Activated CD8-positive, alpha-beta memory T cell treated with anti-CD3 and anti-CD28 coated beads, Interleukin-2, amount 50 U/mL, for 4 hours (primary cell): ENCODE data around the gene ABL1.

ENCODE experiments used
- DNase-seq: peaks from one replicate; pipeline ENCODE4 v3.0.0-alpha.2; 2020

The ABL1 gene

DNA sequence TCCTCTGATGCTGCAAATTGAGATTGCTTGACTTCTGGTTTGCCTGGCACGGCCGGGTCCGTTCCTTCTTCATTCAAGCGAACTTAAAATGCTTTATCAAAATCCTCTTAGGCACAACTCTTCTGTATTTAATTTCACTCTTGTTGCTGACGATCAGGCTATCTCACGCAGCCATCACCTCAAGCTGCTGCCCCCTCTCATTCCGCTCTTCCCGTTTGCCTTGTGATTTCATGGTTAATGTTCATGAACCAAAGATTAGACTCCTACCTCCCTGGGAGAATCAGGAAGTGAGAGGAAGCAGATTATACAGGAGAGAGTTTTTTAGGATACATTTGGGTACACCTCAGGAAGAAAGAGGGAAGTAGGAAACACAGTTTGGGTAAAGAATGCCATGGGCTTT, 38.9 kb downstream of the ABL1 start:
- DNase-seq = no peak

DNA sequence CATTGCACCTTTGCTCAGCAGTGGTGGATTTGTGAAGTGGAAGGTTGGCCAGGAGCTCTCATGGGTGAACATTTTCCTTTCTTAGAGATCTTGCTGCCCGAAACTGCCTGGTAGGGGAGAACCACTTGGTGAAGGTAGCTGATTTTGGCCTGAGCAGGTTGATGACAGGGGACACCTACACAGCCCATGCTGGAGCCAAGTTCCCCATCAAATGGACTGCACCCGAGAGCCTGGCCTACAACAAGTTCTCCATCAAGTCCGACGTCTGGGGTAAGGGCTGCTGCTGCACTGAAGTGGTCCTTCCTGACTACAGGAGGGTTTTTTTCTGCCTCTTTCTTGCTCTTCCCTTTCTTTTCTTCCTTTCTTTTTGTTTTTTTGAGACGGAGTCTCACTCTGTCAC, 39.7 kb downstream of the ABL1 start:
- no peak for DNase-seq

DNA sequence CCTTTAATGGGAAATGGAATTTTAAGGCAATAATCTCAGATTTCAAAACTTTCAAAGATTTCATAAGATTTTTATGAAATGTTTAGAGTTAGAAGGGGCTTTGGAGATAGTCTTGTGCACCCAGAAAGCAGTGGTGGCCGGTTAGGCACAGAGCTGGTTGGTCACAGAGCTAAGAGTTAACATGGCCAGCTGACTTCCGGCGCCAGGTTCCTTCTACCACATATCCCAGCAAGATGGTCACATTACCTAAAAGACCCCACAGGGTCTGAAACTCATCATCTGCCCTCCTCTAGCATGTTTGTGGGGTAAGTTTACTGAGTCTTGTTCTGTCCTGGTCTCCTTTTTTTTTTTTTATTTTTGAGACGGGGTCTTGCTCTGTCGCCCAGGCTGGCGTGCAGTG, 42.2 kb downstream of the ABL1 start:
- DNase-seq = no peak

DNA sequence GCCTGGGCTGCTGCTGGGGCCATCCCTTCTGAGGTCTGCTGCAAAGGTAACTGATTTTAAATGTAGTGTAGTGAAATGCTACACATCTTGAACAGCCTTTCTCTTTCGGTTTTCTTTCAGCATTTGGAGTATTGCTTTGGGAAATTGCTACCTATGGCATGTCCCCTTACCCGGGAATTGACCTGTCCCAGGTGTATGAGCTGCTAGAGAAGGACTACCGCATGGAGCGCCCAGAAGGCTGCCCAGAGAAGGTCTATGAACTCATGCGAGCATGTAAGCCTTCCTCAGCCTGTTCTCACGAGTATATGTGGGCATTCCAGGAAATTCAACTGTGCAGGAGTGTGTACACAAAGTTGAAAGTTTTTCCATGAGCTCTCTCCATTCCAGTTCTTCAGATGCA, 43.2 kb downstream of the ABL1 start:
- DNase-seq = no peak

DNA sequence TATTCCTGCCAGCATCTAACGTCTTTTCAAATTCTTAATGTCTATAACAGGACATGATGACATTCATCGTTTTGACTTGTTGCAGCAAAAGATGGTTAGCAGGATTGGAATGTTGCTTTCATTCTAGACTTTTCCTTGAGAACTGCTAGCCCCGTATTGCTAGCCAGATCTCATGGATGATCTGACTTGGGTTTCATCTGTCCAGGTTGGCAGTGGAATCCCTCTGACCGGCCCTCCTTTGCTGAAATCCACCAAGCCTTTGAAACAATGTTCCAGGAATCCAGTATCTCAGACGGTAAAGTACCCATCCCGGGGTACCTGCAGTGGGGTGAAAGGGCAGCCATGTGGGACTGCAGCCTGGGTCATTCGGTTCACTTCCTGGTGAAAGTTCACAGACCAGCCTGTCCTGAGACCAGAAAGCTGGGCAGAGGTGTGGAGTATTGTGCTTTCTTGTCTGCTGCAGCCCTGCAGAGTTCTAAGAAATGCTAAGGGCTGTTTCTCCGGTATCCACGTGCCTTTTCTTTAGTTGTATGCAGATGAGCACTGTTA, 44.9 kb downstream of the ABL1 start:
- no peak for DNase-seq

DNA sequence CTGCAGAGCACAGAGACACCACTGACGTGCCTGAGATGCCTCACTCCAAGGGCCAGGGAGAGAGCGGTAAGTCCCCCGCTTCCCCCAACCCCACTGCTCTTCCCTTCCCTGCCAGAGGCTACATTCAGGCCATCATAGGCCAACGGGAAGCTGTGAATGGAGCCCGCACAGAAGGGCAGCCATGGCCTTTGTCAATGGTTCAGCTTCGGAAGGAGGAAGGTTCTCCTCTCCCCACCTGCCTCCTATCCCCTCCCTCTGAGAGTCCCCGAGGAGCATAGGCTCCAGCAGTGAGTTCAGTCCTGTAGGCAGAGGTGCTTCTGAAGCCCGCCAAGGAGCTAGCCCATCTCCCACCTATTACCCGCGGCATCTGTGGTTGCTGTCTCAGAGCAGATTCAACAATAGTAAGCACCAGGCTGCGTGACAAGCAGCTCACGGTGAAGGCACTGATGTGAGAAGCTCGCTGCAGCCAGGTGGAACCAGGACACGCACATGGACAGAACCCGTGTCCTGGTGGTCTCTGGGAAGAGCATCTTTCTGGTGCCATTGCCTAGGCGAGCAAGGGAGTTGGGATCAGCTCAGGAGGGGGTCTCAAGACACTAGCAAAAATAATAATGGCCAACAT, 45.7 kb downstream of the ABL1 start:
- DNase-seq = no peak

DNA sequence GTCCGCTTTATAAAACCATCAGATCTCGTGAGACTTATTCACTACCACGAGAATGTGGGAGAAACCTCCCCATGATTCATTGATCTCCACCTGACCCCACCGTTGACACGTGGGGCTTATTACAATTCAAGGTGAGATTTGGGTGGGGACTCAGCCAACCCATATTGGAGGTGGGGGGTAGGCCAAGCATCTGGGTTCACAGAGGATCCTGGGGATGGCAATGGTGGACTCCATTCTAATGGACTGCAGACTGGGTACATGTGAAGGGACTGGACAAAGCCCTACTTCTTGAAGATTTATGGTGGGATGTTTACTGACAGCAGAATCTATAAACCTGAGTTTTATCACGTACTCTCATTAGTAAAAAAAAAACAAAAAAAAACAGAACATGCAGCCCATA, 46.5 kb downstream of the ABL1 start:
- DNase-seq = no peak

DNA sequence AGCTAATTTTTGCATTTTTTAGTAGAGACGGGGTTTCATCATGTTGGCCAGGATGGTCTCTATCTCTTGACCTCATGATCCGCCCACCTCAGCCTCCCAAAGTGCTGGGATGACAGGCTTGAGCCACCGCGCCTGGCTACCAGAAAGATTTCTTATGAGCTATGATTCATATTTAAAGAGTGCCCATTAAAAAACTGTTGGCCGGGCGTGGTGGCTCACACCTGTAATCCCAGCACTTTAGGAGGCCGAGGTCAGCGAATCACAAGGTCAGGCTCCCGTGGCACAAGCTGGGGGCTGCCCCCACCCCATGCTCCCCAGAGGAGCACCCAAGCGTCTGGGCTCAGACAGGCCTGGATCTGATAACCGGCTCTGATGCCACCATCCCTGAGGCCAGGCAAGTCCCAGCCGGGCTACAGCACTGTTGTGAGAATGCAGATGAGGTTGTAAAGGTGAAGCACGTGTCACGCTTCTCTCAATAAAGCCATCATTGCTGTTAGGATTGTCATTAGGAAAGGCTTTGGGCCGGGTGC, 47.7 kb downstream of the ABL1 start:
- no peak for DNase-seq

DNA sequence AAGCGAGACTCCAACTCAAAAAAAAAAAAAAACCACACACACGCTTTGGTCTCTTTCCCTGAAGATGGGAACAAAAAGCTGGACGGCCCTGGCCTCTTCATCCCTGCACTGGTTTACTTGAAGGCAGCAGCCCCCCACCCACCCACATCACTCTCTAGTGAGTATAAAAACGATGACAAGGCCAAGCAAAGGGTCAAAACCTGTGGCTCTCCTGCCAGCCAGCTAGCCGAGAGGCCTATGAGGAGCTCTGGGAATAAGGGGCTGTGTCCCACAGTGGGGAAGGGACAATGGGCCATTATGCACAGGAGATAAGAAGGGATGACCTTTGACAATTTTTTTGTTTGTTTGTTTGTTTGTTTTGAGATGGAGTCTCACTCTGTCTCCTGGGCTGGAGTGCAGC, 48.4 kb downstream of the ABL1 start:
- DNase-seq = no peak

DNA sequence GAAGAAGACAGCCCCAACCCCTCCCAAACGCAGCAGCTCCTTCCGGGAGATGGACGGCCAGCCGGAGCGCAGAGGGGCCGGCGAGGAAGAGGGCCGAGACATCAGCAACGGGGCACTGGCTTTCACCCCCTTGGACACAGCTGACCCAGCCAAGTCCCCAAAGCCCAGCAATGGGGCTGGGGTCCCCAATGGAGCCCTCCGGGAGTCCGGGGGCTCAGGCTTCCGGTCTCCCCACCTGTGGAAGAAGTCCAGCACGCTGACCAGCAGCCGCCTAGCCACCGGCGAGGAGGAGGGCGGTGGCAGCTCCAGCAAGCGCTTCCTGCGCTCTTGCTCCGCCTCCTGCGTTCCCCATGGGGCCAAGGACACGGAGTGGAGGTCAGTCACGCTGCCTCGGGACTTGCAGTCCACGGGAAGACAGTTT, 49.1 kb downstream of the ABL1 start:
- no peak for DNase-seq

DNA sequence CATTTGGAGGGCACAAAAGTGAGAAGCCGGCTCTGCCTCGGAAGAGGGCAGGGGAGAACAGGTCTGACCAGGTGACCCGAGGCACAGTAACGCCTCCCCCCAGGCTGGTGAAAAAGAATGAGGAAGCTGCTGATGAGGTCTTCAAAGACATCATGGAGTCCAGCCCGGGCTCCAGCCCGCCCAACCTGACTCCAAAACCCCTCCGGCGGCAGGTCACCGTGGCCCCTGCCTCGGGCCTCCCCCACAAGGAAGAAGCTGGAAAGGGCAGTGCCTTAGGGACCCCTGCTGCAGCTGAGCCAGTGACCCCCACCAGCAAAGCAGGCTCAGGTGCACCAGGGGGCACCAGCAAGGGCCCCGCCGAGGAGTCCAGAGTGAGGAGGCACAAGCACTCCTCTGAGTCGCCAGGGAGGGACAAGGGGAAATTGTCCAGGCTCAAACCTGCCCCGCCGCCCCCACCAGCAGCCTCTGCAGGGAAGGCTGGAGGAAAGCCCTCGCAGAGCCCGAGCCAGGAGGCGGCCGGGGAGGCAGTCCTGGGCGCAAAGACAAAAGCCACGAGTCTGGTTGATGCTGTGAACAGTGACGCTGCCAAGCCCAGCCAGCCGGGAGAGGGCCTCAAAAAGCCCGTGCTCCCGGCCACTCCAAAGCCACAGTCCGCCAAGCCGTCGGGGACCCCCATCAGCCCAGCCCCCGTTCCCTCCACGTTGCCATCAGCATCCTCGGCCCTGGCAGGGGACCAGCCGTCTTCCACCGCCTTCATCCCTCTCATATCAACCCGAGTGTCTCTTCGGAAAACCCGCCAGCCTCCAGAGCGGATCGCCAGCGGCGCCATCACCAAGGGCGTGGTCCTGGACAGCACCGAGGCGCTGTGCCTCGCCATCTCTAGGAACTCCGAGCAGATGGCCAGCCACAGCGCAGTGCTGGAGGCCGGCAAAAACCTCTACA, 49.8 kb downstream of the ABL1 start:
- no peak for DNase-seq

DNA sequence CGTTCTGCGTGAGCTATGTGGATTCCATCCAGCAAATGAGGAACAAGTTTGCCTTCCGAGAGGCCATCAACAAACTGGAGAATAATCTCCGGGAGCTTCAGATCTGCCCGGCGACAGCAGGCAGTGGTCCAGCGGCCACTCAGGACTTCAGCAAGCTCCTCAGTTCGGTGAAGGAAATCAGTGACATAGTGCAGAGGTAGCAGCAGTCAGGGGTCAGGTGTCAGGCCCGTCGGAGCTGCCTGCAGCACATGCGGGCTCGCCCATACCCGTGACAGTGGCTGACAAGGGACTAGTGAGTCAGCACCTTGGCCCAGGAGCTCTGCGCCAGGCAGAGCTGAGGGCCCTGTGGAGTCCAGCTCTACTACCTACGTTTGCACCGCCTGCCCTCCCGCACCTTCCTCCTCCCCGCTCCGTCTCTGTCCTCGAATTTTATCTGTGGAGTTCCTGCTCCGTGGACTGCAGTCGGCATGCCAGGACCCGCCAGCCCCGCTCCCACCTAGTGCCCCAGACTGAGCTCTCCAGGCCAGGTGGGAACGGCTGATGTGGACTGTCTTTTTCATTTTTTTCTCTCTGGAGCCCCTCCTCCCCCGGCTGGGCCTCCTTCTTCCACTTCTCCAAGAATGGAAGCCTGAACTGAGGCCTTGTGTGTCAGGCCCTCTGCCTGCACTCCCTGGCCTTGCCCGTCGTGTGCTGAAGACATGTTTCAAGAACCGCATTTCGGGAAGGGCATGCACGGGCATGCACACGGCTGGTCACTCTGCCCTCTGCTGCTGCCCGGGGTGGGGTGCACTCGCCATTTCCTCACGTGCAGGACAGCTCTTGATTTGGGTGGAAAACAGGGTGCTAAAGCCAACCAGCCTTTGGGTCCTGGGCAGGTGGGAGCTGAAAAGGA, 50.7 kb downstream of the ABL1 start:
- no peak for DNase-seq

DNA sequence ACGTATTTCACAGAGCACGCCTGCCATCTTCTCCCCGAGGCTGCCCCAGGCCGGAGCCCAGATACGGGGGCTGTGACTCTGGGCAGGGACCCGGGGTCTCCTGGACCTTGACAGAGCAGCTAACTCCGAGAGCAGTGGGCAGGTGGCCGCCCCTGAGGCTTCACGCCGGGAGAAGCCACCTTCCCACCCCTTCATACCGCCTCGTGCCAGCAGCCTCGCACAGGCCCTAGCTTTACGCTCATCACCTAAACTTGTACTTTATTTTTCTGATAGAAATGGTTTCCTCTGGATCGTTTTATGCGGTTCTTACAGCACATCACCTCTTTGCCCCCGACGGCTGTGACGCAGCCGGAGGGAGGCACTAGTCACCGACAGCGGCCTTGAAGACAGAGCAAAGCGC, 51.9 kb downstream of the ABL1 start:
- DNase-seq = no peak

DNA sequence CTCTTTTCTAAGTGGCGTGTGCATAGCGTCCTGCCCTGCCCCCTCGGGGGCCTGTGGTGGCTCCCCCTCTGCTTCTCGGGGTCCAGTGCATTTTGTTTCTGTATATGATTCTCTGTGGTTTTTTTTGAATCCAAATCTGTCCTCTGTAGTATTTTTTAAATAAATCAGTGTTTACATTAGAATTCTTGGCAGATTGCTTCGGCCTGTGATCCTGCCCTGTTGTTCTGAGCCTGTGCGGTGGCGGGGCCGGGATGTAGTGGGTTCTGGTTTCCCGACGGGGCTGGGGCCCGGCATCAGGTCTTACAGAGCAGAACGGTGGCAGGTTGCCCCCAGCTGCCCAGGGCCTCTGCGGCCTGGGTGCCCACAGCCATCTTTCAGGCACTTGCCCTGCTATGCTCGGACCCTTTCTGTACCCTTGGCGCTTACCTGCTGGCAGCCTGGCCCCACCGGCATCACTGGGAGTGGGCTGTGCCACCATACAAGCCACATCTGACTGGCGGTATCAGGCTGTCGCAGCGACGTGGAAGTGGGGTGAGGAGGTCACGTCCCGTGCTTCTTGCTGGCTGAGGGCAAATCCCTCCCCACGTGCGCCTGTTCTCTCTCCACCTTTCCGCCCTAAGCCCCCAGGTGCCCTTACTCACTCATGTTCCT, 52.6 kb downstream of the ABL1 start:
- no peak for DNase-seq

DNA sequence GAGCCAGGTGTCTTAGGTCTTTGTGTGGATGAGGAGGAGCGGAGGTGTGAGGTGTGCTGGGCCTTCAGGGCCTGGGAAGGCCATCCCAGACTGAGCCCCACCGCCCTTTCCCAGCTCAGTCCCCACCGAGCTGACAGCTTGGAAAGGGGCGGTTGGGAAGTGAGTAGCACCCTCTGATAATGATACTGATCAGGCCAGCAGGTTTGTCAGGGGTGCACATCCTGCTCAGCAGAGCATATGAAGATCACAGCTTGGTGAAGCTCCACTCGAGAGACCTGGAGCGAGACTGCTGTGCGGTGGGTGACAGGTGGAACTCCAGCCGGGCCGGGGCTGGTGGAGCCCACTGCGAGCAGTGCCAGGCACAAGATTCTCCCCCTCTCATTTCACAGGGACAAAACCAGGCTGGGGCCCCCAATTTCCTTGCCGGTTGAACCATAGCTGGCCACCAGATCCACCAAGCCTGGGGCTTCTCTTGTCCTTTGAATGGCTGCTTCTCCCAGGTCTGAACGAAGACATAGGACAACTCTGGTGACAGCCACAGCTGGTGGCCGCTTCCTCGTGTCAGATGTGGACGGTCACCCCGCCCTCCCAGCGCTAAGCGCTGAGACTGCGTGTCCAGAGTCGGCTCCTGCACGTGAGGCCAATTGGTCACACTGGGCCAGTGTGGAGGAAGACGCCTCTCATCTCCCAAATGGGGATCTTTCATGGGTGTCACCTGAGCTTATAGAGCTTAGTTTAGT, 53.3 kb downstream of the ABL1 start:
- DNase-seq = no peak

DNA sequence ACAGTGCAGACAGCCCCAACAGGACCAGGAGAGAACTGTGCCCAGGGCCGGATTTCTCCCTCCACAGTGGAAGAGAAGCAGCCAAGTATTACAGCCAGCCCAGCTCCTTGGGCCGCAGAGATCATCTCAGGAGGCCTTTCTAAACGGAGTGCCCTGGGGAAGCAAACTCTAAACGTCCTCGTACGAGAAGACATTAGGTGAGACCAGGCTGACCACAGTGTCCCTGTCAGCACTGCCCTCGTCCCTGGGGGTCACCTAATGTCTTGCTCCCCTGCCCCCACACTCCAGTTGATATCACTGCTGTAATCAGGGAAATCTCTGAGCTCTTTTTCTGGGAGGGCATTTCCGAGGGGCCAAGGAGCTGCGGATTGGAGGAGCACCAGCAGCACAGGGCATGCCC, 55.1 kb downstream of the ABL1 start:
- no peak for DNase-seq

DNA sequence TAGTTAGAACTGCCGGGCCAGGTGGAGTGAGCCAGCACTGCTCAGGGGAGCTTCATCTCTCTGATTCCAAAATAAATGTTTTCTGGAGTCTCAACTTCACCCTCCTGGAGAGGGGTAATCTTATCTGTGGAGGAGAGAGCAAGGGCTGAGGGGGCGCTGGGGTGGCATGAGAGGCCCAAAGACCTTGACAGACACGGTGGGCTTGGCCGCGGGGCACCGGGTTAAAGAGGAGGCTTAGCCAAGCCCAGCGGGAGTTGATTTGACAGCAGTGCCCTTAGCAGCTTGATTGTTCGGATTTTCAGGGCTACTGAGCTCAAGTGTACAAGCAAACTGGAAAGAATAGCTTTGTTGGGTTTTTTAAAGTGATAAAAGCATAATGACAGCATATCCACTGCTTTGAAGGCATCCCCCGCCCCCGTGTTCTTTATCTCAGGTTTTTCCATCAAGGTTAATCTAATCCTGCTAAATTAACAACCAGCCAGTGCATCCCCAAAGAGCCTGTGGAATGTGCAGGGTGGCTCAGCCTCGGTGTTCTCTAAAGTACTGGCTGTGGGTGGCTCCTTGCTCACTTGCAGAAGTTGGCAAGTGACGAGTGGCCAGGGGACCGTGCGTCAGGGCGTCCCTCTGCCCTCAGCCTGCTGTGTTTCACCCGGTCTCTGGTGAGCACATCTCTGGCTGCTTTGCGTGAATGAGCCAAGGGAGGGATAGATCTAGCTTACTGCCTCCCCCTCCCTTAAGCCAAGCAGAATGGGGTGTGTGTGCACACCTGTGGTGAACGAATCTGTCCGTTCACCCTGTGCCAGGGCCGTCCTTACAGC, 56.0 kb downstream of the ABL1 start:
- DNase-seq = no peak

DNA sequence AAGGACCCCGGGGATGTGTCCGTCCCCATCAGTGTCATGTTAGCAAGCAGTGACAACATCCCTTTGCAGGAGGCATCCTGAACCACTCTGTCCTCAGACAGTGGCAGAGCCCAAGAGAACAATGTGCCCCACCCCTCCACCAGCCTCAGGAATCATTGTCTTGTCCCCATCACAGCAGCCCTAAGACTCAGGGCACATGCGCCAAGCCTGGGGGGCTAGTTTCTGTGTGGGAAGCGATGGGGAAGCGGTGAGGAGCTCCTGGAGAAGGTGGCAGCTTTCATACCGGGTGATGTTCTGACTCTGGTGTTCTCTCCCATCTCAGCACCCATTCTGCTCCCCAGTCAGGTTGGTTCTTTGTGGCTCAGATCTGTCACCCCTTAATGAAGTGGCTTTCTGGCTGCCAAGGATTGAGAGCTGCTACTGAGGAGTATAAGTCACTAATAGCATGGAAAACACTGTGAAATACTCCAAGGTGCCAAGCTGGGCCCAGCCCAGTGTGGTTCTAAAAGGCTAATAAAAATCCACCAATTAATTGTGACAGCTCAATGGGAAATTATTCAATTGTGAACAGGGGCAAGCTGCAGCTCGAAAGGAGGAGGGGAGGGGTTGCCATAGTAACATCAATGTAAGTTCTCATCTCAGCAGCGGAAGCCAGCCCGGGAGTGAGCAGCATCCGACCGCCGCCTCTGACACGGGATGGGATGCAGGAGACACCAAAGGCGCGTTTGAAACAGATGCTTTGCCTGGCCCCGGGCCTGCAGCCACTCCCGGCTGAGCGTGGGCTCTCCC, 56.8 kb downstream of the ABL1 start:
- DNase-seq = no peak

DNA sequence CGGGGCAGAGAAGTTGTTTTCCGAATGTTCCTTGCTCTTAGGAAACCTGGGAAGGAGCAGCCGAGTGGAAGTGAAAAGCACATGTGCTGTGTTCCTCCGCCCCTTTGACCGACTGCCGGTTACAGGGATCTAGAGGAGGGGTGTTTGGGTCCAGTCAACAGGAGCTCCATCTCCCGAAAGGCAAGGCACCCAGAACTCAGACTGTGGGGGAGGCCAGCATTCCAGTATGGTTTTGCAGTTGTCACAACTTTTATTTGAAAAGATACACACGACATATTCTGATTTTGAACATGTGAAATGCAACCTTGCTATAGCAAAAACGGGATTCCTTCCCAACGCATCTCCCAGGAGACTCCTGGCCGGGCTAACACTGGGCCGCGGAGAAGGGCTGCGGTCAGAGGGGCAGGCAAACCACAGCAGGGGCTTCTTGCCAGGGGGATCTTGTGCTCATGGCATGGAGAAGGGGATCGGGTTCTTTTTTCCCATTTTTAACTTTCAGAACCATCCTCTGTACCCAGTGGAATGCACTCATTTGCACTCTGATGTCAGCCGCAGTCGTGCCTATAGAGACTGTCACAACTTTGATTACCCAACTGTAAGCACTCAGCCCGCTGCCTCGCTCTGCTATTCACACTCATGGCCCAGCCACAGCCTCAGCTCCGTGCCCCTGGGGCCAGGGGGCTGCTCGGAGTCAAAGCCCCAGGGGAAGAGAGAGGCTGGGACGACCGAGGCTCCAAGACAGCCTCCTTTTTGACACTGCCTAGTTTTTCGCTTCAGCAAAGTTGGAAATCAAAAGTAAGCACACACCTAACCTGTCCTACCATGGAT, 57.6 kb downstream of the ABL1 start:
- DNase-seq = no peak
